ENCODE measurements around the gene WNT5B. TPM values are rescaled to one million over a fixed set of nuclear protein-coding genes. Genes with fewer than 3 reads are reported as not detected.

Gene WNT5B
- total and polyA plus RNA-seq, 2 donors (not counting 1 experiment from before 2014, with no cell fraction given), result 0.33 to 0.57 TPM

GRCh38 chr12:1606021-1606622 lies 22.9 kb upstream of the WNT5B start:
- intact Hi-C loops (cut with micrococcal nuclease), result loop anchor here (5.0 kb wide), 1 partner anchor 404 kb away; no protein-coding TSS in a partner anchor
- peak; percentile 25 for ATAC-seq (ENCODE audit: low read depth)
- Histone ChIP-seq H3K27me3 (replicated peaks in 1 of 4; ENCODE audit: control extremely low read depth in 1 of 4, control insufficient read depth in 3 of 4, insufficient read depth in 4 of 4, low read length in 3 of 4) (no peaks in the 10 kb centered on the region), H2AFZ (ENCODE audit: insufficient read depth, low read depth, low read length, poor library complexity, severe bottlenecking) (peak overlapping the region; percentile 83), H3K9ac (ENCODE audit: low read length) (peak overlapping the region; percentile 70), H3K4me2 (replicated peaks; ENCODE audit: low read depth, low read length, poor library complexity, severe bottlenecking) (peak overlapping the region; percentile 89), H3K36me3 (replicated peaks in 1 of 2; ENCODE audit: control extremely low read depth in 1 of 2, control insufficient read depth in 1 of 2, extremely low read depth in 1 of 2, insufficient read depth in 2 of 2, low read length in 1 of 2) (no peaks in the 10 kb centered on the region), H3K4me3 (ENCODE audit: control extremely low read depth in 1 of 5, extremely low read depth in 1 of 5, insufficient read depth in 1 of 5, low read depth in 2 of 5, low read length in 4 of 5) (peak overlapping the region in 2 of 5 experiments; percentile 56 to 63), H3K4me1 (ENCODE audit: control insufficient read depth in 2 of 2, insufficient read depth in 2 of 2, low read length in 2 of 2) (peaks cover 11 to 26% of the 10 kb centered on the region in 2 donors), H3K27ac (ENCODE audit: low read length in 2 of 2) (no peak overlapping the region), H3K79me2 (ENCODE audit: control insufficient read depth, insufficient read depth, low read length) (peaks cover 4% of the 10 kb centered on the region), H4K20me1 (ENCODE audit: control insufficient read depth, insufficient read depth, low read length, poor library complexity, severe bottlenecking) (no peaks in the 10 kb centered on the region), H3K9me3 (ENCODE audit: control extremely low read depth in 1 of 3, control insufficient read depth in 2 of 3, insufficient read depth in 1 of 3, low read length in 2 of 3) (no peaks in the 10 kb centered on the region)
- CTCF ChIA-PET, result interaction anchor here (0.8 to 2.5 kb wide), 14 partner anchors 10 to 657 kb away, joined by 3 to 73 read pairs (median 6); partner anchors contain the start of genes FBXL14 and RAD52
- no peak for TF ChIP-seq EZH2 (IDR thresholded peaks at IDR 0.05; ENCODE audit: borderline replicate concordance, insufficient read depth, low read depth, low read length, poor library complexity, severe bottlenecking)
- TF ChIP-seq, protein P1, sequence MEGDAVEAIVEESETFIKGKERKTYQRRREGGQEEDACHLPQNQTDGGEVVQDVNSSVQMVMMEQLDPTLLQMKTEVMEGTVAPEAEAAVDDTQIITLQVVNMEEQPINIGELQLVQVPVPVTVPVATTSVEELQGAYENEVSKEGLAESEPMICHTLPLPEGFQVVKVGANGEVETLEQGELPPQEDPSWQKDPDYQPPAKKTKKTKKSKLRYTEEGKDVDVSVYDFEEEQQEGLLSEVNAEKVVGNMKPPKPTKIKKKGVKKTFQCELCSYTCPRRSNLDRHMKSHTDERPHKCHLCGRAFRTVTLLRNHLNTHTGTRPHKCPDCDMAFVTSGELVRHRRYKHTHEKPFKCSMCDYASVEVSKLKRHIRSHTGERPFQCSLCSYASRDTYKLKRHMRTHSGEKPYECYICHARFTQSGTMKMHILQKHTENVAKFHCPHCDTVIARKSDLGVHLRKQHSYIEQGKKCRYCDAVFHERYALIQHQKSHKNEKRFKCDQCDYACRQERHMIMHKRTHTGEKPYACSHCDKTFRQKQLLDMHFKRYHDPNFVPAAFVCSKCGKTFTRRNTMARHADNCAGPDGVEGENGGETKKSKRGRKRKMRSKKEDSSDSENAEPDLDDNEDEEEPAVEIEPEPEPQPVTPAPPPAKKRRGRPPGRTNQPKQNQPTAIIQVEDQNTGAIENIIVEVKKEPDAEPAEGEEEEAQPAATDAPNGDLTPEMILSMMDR (IDR thresholded peaks at IDR 0.05), result no peak
- H3K27ac Mint-ChIP-seq, result peak overlapping the region; percentile 66
- peaks cover 27% of the 10 kb centered on the region for H3K4me1 Mint-ChIP-seq
- 18% methylated on average over 10 of the region's 12 CpGs for WGBS (ENCODE audit: insufficient coverage)
- DNase-seq, result peak; percentile 41
- H3K4me3 Mint-ChIP-seq, result peak overlapping the region; percentile 97
- H3K9me3 Mint-ChIP-seq (ENCODE audit: insufficient read depth), result no peaks in the 10 kb centered on the region
- POLR2A ChIA-PET, result interaction anchor here (1.0 to 1.5 kb wide), 2 partner anchors 12 to 488 kb away, joined by 3 to 6 read pairs; no protein-coding TSS in a partner anchor
- H3K27me3 Mint-ChIP-seq, result peaks cover 3% of the 10 kb centered on the region
